ENCODE data around the gene PDE12. TPM values are rescaled to one million over a fixed set of nuclear protein-coding genes. Genes with fewer than 3 reads are reported as not detected.

The PDE12 gene, protein sequence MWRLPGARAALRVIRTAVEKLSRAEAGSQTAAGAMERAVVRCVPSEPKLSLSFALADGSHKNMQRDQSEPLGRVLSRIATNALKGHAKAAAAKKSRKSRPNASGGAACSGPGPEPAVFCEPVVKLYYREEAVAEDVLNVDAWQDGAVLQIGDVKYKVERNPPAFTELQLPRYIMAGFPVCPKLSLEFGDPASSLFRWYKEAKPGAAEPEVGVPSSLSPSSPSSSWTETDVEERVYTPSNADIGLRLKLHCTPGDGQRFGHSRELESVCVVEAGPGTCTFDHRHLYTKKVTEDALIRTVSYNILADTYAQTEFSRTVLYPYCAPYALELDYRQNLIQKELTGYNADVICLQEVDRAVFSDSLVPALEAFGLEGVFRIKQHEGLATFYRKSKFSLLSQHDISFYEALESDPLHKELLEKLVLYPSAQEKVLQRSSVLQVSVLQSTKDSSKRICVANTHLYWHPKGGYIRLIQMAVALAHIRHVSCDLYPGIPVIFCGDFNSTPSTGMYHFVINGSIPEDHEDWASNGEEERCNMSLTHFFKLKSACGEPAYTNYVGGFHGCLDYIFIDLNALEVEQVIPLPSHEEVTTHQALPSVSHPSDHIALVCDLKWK
- polyA plus RNA-seq (ENCODE audit: insufficient read length in 3 of 3): 10 to 100 TPM; 12.4 to 14.3 (median 13.1) TPM

DNA sequence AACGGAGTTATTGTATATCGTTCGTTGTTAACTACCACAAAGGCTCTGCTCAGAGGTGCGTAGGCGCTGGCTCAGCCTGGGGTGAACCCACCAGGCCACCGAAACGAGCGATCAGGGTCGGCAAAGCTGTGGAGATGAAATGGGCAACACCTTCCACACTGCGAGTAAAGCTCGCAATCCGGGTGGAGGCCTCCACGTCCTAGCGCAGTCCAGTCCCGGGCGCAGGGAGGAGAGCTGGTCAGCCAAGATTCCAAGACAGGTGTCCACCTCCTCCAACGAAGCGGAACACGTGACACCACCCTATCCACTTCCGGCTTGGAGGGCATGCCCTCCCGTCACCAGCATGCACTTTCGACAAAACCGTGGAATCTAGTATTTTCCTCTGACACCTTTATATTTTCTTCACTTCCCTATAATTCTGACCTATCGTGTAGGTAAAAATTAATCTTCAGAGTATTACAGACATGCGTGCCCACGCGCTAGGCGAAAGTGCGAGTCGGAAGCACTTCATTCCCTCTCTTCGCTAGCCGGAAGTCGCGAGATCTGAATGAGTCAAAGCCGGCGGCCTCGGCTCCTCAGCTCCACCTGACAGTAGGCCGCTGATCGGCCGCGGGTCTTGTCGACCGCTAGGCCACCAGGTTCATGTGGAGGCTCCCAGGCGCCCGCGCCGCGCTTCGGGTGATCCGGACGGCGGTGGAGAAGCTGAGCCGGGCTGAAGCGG is at the start of gene PDE12:
Gene PDE12, plus strand, starts transcription at position 537 of the 721 bp plus-strand sequence. Its CDS starts 106 bp downstream, at position 643.
- DNase-seq (ENCODE audit: low read depth in 3 of 3, low spot score in 2 of 3): peak; percentile 80 to 94 (median 89)

DNA sequence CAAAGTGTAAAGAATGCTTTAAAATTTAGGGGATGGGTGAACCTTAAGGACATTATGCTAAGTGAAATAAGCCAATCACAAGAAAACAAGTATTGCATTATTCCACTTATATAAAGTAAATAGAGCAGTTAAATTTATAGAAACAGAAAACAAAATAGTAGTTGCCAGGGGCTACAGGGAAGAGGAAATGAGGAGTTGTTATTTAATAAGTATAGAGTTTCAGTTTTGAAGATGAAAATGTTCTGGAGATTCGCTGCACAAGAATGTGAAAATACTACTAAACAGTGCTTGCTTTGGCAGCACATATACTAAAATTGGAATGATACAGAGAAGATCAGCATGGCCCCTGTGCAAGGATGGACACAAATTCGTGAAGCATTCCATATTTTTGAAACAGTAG is 43.9 kb upstream of the PDE12 start:
- DNase-seq (ENCODE audit: low read depth in 3 of 3, low spot score in 2 of 3): no peak

DNA sequence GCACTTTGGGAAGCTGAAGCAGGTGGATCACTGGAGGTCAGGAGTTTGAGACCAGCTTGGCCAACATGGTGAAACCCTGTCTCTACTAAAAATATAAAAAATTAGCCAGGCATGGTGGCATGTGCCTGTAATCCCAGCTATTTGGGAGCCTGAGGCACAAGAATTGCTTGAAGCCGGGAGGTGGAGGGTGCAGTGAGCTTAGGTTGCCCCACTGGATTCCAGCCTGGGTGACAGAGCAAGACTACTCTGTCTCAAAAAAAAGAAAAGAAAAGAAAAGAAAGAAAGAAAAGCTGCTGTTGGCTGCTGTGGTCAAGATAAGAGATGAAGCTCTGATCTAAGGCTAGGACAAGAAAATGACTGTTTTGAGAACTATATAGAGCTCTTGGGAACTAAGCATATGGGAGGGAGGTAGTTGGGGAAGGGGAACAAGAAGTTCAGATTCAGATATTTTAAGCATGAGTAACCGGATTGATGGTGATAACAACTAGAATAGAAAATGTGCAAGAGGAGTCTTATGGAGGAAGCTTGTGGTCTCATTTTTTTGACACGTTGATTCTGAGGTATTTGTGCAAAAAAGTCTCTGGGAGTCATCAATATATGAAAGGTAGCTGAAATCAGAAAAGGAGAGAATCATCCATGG is 37.7 kb upstream of the PDE12 start:
- DNase-seq (ENCODE audit: low read depth in 3 of 3, low spot score in 2 of 3): no peak

DNA sequence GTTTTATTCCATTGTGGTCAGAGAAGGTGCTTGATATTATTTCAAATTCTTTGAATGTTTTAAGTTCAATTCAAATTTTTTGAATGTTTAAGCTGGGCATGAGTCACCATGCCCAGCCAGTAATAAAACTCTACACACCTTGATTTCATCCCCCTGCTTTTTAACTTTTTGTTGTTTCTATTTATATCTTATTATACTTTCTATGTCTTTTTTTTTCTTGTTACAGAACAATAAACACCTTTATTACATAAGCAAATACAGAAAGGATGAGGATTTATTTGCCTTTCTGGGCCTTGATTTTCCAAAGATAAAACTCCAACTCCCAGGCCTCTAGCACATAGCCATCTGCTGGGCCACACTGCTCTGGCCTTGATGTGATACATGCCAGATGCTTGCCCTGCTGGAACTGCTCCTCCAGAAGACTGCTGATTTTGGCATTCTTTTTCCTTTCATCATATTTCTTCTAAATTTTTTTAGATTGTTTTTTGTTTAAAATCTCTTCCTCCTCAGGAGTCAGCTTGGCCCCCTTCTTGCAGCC is 25.9 kb upstream of the PDE12 start:
- DNase-seq (ENCODE audit: low read depth in 3 of 3, low spot score in 2 of 3): no peak

DNA sequence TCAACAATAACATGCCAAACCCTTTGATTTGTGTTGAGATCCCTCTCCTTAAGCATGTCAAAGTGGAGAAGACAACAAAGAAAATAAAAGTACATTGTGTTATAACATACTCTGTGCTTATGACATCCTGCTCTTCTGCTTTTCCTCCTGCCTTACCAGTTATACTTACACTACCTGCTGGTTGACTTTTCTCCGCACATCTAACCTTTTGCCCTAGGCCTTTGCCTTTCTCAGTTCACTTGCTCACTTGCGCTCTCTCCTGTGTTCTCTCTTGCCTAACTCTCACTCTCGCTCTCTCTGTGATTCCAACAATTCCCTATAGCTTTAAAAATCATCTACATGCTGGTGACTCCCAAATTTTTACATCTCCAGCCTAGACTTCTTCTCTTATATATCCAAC is 17.6 kb upstream of the PDE12 start:
- DNase-seq (ENCODE audit: low read depth in 3 of 3, low spot score in 2 of 3): no peak

DNA sequence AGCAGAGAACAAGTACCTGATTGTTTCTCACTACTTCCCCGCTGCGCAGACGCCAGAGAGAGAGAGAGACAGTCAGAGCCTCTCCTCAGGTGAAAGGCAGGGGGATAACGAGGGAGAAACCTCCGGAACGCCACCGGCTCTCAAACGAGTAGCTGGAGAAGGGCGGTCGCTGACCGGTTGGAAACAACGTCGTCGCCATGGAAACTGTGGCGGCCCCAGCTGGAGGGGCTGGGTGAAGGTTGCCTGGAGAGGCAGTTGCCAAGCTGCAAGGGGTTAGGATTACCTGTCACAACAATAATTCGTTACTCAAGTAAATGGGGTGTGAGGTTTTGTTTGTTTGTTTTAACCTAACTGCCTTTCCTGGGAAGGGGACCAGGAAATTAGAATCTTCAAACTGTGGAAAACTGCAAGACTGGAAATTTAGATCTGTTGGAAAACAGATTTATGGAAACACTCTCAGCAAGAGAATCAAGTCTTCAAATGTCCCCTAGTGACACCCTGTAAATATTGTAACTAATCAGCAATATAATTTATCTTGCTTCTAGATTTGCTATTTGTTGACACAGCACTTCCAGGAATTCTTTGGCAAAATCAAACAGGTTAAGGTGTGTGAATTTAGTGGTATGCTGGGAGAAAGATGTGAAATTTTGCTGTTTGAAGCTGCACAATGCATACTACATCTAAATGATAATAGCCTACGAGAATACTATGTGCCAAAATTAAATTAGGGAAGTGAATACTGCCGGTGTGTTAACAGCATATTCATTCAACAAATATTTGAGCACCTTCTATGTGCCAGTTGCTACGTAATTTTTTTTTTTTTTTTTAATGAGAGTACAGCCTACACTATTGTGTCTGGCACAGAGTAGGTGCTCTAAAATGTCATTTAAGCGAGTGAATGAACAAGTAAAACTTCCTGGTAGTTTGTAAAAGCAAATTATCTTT is 11.6 kb upstream of the PDE12 start, which contains the start of gene DNAH12:
Gene DNAH12, minus strand, starts transcription at position 164 of the 945 bp plus-strand sequence. CDS start 1,474 bp downstream, outside the sequence.
- DNase-seq (ENCODE audit: low read depth in 3 of 3, low spot score in 2 of 3): peak; percentile 74 to 89 (median 80)

DNA sequence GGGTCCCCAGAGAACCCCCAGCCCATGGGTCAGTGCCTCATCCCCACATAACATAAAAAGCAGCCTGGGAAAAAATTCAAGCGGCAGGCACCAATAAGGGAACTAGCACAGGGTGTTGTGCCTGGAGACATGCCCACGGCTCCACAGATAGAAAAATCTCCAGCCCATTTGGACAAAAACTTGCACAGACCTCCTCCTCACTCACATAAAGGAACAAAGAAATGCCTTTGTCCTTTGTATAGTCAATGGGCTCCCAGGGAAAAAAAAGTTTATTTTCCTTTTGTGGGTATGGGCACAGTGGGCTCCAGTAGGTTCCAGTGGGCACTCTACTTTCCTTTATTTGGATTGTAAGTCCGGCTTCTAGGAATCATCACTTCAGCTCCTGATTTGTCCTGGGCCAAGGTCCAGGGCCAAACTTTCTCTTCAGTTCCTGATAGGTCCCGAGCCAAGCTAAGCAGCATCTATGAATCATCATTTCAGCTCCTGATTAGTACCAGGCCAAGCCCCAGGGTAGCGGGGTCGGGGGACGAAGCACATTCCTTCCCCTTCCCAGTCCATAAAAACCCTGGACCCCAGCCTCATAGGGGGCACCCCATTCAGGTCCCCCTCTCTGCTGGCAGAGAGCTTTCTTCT is 10.3 kb upstream of the PDE12 start:
- DNase-seq (ENCODE audit: low read depth in 3 of 3, low spot score in 2 of 3): no peak

DNA sequence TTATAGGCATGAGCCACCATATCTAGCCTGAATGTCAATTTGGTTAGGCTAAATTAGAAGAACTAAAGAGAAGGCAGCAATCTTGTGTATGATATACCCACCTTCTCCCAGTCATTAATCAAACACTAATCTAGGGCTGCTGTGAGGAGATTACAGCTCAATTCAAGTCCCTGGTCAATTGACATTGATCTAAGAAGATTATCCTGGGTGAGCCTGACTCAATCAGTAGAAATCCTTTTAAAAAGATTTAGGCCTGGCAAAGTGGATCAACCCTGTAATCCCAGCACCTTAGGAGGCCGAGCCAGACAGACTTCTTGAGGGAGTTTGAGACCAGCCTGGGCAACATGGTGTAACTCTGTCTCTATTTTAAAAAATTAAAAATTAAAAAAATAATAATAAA is 9.5 kb upstream of the PDE12 start:
- no peak for DNase-seq (ENCODE audit: low read depth in 3 of 3, low spot score in 2 of 3)

DNA sequence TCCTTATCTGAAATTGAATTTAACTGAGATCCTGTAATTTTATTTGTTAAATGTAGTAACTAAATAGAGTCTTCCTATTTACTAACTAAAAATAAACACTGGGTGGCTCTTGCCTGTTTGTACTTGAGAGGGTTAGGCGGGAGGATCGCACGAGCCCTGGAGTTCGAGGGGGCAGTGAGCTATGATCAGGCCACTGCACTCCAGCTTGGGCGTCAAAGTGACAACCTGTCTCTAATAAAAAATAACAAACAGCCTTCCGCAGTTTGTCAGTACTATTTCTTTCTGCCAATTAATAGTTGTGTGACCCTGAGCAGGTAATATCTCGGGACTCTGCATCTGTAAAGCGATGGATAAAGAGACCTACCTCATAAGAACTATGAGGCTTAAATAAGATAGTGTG is 768 bp upstream of the PDE12 start:
- DNase-seq (ENCODE audit: low read depth in 3 of 3, low spot score in 2 of 3): no peak

DNA sequence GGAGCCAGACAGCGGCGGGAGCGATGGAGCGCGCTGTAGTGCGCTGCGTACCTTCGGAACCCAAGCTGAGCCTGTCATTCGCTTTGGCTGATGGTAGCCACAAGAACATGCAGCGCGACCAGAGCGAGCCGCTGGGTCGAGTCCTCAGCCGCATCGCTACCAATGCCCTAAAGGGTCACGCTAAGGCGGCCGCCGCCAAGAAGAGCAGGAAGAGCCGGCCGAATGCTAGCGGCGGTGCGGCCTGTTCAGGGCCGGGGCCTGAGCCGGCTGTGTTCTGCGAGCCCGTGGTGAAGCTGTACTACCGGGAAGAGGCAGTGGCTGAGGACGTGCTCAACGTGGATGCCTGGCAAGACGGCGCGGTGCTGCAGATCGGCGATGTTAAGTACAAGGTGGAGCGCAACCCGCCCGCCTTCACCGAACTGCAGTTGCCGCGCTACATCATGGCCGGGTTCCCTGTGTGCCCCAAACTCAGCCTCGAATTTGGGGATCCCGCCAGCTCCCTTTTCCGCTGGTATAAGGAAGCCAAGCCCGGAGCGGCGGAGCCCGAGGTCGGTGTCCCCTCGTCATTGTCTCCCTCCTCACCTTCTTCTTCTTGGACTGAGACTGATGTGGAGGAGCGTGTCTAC is 498 bp downstream of the PDE12 start:
- no peak for DNase-seq (ENCODE audit: low read depth in 3 of 3, low spot score in 2 of 3)

DNA sequence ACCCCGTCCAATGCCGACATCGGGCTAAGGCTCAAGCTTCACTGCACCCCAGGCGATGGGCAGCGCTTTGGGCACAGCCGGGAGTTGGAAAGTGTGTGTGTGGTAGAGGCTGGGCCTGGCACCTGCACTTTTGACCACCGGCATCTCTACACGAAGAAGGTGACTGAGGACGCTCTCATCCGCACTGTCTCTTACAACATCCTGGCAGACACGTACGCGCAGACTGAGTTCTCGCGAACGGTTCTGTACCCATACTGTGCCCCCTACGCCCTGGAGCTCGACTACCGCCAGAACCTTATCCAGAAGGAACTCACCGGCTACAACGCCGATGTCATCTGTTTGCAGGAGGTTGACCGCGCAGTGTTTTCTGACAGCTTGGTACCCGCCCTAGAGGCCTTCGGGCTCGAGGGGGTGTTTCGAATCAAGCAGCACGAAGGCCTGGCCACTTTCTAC is 1.0 kb downstream of the PDE12 start:
- DNase-seq (ENCODE audit: low read depth in 3 of 3, low spot score in 2 of 3): no peak

DNA sequence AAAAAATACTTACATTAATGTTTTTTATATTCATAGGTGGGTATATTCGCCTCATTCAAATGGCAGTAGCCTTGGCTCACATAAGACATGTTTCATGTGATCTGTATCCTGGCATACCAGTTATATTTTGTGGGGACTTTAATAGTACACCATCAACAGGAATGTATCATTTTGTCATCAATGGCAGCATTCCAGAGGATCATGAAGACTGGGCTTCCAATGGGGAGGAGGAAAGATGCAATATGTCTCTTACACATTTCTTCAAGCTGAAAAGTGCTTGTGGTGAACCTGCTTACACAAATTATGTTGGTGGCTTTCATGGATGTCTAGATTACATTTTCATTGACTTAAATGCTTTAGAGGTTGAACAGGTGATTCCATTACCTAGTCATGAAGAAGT is 3.5 kb downstream of the PDE12 start:
- no peak for DNase-seq (ENCODE audit: low read depth in 3 of 3, low spot score in 2 of 3)

DNA sequence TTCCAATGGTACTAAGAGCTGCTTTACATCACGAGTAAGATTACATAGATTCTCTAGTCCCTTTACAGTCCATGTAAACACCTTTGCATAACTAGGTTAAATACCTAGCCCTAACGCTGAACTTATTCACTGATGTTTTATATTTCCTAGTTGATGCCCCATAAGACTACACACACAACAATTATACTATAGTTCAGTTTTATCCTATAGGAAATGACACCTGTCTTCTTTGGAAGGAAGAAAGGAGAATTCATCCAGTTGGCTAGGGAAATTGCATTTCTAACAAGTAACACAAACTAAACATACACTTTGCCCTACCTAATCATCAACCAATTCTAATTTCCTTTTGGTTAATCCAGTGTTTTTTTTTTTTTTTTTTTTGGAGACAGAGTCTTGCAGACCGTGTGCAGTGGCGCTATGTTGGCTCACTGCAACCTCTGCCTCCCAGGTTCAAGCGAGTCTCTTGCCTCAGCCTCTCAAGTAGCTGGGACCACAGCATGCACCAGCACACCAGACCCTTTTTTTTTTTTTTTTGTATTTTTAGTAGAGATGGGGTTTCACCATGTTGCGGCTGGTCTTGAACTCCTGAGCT is 13.9 kb downstream of the PDE12 start:
- no peak for DNase-seq (ENCODE audit: low read depth in 3 of 3, low spot score in 2 of 3)

DNA sequence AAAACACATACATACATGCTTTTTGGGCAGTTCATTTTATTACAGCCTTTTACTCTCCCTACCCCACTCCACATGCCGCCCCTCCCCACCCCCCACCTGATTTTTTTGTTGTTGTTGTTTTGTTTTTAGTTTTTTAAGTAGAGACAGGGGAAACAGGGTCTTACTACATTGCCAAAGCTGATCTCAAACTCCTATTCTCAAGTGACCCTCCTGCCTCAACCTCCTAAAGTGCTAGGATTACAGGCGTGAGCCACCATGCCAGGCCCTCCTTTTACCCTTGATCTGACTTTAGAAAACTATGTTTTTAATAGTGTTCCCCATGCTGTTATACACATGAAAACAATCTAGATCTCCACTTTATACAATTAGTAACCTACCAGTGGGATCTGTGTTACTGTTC is 14.8 kb downstream of the PDE12 start:
- no peak for DNase-seq (ENCODE audit: low read depth in 3 of 3, low spot score in 2 of 3)

DNA sequence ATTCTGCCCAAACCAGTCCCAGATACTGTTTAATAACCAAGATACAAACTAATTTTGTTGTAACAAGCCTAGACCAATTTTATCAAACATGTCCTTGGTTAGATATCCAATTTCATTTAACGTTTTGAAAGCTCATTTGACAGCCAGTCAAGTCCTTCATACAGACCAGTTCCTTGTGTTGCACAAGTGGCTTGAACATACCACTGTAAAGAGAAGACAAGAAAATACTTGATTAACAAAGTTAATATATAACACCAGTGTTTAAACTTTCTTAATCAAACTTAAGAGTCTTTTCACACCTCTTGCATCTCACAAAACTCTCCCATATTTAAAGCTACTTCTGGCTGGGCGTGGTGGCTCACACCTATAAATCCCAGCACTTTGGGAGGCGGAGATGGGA is 16.0 kb downstream of the PDE12 start:
- DNase-seq (ENCODE audit: low read depth in 3 of 3, low spot score in 2 of 3): no peak

DNA sequence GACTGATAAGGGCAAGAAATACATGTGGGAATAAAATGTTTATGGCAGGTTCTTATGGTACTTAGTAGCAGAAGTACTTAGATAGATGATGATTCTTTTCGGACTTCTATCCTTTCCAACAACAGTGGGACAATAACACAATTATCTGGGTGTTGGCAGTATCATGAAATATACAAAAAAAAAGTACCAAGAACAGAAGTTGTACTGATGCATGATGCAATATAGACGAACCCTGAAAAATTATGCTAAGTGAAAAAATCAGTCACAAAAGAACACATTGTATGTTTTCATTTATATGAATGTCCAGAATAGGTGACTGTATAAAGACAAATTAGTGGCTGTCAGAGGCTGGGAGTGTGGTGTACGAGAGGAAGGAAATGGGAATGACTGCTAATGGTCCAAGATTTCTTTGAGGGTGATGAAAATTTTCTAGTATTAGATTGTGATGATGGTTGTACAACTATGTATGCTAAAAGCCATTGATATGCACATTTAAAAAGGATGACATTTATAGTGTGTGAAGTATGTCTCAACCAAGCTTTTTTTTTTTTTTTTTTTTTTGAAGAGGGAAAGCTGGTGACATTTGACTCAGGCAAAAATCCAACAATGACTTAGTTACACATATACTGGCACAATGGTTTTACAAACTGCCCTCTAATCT is 20.0 kb downstream of the PDE12 start:
- DNase-seq (ENCODE audit: low read depth in 3 of 3, low spot score in 2 of 3): no peak

DNA sequence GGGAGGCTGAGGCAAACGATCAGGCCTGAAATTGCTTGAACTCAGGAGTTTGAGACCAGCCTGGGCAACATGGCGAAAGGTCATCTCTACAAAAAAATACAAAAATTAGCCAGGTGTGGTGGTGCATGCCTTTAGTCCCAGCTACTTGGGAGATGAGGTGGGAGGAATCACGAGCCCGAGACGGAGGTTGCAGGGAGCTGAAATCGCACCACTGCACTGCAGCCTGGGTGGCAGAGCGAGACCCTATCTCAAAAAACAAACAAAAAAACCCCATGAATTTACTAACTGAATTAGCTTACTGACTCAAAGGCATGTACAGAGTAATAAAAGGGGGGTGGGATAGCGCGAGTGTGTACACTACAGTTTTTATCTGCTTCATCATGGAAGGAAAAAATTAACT is 21.7 kb downstream of the PDE12 start:
- no peak for DNase-seq (ENCODE audit: low read depth in 3 of 3, low spot score in 2 of 3)

All from right renal cortex interstitium (tissue), 3 donors.